Right atrium auricular region (tissue), 2 donors: Measurements from ENCODE around the gene TMCC2. TPM values are rescaled to one million over a fixed set of nuclear protein-coding genes. Genes with fewer than 3 reads are reported as not detected.

Experiments
- DNase-seq: peaks from one replicate; pipeline ENCODE4 v3.0.0-alpha.2; 2019; ENCODE audit warnings: low spot score
- H3K27ac ChIP-seq, 2 donors: fragments of 200-600 bp; sonication (generic); 1 replicate in 1 of 2; 2 replicates in 1 of 2; pipeline ENCODE4 v1.5.1; 2016 to 2019
- H3K27me3 ChIP-seq, 2 donors: fragments of 200-600 bp; sonication (generic); one replicate each; pipeline versions ENCODE4 v1.5.1 to v1.6.0; 2017 to 2019
- H3K36me3 ChIP-seq: fragments of 200-600 bp; sonication (generic); one replicate; pipeline ENCODE4 v1.5.1; 2016
- H3K4me1 ChIP-seq, 2 donors: fragments of 200-600 bp; sonication (generic); one replicate each; pipeline versions ENCODE4 v1.5.1 to v1.6.0; 2017 to 2019
- H3K4me3 ChIP-seq, 2 donors: fragments of 200-600 bp; sonication (generic); 1 replicate in 1 of 2; 2 replicates in 1 of 2; pipeline ENCODE4 v1.5.1; 2017 to 2019; ENCODE audit warnings: mild to moderate bottlenecking in 1 of 2, moderate library complexity in 1 of 2
- H3K9me3 ChIP-seq, 2 donors: fragments of 200-600 bp; sonication (generic); one replicate each; pipeline ENCODE4 v1.5.1; 2019
- CTCF ChIP-seq, 2 donors: fragments of 200-600 bp; sonication (generic); IDR thresholded peaks; one replicate each; pipeline ENCODE4 v1.5.1; 2019; ENCODE audit warnings: antibody characterized with exemption in 2 of 2
- total RNA-seq, 2 donors: library from RNA; depleted of rRNA; stranded (reverse); fragments of >200 nt; gene quantifications; one replicate each; pipeline ENCODE4 v1.1.0, GENCODE V29; 2016

The TMCC2 gene
- total RNA-seq, 2 donors from 2014 or later: 8.5 to 11.9 TPM

DNA sequence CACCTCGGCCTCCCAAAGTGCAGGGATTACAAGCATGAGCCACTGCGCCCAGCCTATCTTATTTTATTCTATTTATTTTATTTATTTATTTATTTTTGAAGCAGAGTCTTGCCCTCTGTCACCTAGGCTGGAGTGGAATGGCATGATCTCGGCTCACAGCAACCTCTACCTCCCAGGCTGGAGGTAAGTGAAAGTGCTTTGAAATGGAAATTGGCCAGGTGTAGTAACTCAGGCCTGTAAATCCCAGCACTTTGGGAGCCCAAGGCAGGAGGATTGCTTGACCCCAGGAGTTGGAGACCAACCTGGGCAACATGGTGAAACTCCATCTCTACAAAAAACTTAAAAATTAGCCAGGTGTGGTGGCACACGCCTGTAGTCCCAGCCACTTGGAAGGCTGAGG lies 11.2 kb upstream of the TMCC2 start:
- Histone ChIP-seq H3K9me3 (no peaks in the 10 kb centered on the region), H3K36me3 (no peaks in the 10 kb centered on the region), H3K27me3 (no peaks in the 10 kb centered on the region), H3K4me1 (peaks cover 0 to 5% of the 10 kb centered on the region in 2 donors), H3K27ac (no peak overlapping the region), H3K4me3 (no peak overlapping the region)
- DNase-seq: no peak
- no peak for TF ChIP-seq CTCF (IDR thresholded peaks at IDR 0.05)

DNA sequence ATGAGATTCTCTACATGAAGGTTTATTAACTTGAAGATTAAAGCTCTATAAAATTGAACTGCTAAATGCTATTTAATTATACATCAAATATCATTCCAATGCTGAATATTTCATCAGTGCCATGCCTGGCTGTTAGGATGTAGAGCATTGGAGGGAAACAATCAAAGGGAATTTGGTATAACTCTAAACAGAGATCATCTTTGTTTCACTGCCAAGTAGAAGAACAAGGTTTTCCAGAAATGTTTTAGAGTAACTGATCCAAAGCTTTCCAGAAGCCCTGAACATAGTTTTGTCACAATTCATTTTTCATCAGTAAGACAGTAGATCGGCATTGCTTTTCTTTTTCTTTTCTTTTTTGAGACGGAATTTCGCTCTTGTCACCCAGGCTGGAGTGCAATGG lies 10.3 kb upstream of the TMCC2 start:
- DNase-seq: no peak
- Histone ChIP-seq H3K4me3 (no peak overlapping the region), H3K4me1 (no peaks in the 10 kb centered on the region), H3K27me3 (no peaks in the 10 kb centered on the region), H3K27ac (no peak overlapping the region), H3K36me3 (no peaks in the 10 kb centered on the region), H3K9me3 (no peaks in the 10 kb centered on the region)
- no peak for TF ChIP-seq CTCF (IDR thresholded peaks at IDR 0.05)

DNA sequence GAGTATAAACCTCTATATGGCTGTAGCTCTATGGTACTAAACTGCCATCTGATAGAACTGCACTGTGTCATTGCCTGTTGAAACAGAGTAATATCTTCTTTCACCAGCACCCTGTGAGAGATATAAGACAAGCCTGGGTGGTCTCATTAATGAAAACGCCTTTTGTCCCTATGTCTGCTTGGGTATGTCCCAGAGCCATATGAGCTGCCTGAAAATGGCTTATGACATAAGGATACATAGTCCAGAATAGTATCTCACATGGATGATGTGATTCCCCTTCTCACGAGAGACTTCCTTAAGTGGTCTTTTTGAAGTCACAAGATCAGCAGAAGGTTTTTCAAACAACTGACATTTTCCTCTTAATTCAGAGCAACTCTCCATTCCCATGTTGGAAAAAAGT lies 7.3 kb upstream of the TMCC2 start:
- Histone ChIP-seq H3K36me3 (no peaks in the 10 kb centered on the region), H3K9me3 (no peaks in the 10 kb centered on the region), H3K4me1 (no peaks in the 10 kb centered on the region), H3K27ac (no peak overlapping the region), H3K4me3 (no peak overlapping the region), H3K27me3 (no peaks in the 10 kb centered on the region)
- DNase-seq: no peak
- no peak for TF ChIP-seq CTCF (IDR thresholded peaks at IDR 0.05)

DNA sequence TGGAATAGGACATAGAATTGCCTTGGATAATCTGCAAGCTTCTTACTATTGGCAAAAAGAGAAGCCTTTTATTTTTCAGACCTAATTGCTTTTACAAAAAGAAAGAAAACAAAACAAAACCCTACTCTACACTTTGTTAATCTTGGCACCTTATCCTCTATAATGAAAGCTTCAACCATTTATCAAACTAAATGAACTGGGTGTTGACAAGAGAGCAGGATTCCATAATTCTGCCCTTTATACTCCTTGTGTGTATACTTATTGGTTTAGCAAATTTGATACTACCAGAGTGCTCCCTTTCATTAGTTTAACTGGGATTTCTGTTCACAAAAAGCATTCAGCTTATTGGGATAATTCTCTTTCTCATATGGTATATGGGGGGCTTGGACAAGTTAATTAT lies 3.0 kb upstream of the TMCC2 start:
- Histone ChIP-seq H3K4me1 (peaks cover 0 to 26% of the 10 kb centered on the region in 2 donors), H3K9me3 (no peaks in the 10 kb centered on the region), H3K4me3 (no peak overlapping the region), H3K36me3 (no peaks in the 10 kb centered on the region), H3K27ac (no peak overlapping the region), H3K27me3 (no peaks in the 10 kb centered on the region)
- no peak for DNase-seq
- no peak for TF ChIP-seq CTCF (IDR thresholded peaks at IDR 0.05)

DNA sequence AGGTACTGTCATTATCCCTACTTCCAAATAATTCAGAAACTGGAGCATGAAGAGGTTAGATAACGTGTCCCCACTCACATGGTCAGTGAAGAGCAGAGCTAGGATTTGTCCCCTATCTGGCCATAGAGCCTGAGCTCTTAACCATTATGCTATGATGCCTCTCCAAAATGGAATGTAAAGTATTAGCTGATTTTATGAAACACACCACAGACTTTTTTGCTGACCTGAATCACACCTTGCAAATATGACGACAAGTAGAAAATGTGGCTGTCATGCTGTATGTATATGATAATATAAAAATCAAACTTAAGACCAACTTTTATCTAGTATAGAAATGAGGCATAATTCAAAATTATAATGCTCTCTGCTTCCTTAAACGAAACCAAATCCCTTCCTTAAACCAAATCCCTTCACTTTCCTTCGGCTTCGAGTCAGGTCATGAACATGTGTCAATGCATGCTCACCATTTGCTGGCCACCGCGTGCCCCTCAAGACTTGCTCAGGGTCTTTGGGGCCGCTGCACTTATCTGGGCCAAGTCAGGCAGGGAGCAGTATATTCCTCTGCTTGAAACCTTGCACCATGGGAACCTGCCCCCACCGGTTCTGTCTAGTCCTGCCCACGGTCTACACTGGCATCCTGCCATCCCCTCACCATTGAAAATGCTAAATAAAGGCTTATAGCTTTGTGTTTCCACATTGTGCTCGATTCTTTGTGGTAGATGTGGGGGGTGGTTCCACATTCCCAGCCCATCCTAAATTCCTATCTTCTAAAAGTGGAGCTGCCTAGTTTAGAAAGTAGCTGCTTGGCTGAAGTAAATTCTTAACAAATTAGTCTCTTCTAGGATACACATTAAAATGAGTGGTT lies 1.6 kb upstream of the TMCC2 start:
- no peak for TF ChIP-seq CTCF (IDR thresholded peaks at IDR 0.05)
- H3K27me3 ChIP-seq: no peaks in the 10 kb centered on the region
- no peak overlapping the region for H3K4me3 ChIP-seq
- H3K27ac ChIP-seq: no peak overlapping the region
- H3K4me1 ChIP-seq: peaks cover 0 to 33% of the 10 kb centered on the region in 2 donors
- no peak for DNase-seq
- H3K9me3 ChIP-seq: no peaks in the 10 kb centered on the region
- H3K36me3 ChIP-seq: no peaks in the 10 kb centered on the region
